GM06990 (cell line): ENCODE data around the gene TTC3.

Source experiments
- DNase-seq: peaks from one replicate; pipeline ENCODE4 v3.0.0-alpha.2; 2011; ENCODE audit not compliant: insufficient read length; ENCODE audit errors: extremely low read depth
- H3K27me3 ChIP-seq: replicated peaks from 2 replicates; pipeline ENCODE4 v1.6.0; 2011; ENCODE audit warnings: low read length; ENCODE audit not compliant: control insufficient read depth, insufficient read depth
- H3K36me3 ChIP-seq: 2 replicates; pipeline ENCODE4 v1.5.1; 2011; ENCODE audit warnings: low read length; ENCODE audit not compliant: control insufficient read depth, insufficient read depth
- H3K4me3 ChIP-seq: replicated peaks from 2 replicates; pipeline ENCODE4 v1.5.1; 2011; ENCODE audit warnings: low read depth, mild to moderate bottlenecking, control low read depth, low read length
- CTCF ChIP-seq: IDR thresholded peaks from 2 replicates; pipeline ENCODE4 v1.5.1; 2011; ENCODE audit warnings: low read length, control low read depth, mild to moderate bottlenecking, inconsistent platforms; ENCODE audit not compliant: insufficient read depth, poor library complexity, severe bottlenecking

Gene TTC3

DNA sequence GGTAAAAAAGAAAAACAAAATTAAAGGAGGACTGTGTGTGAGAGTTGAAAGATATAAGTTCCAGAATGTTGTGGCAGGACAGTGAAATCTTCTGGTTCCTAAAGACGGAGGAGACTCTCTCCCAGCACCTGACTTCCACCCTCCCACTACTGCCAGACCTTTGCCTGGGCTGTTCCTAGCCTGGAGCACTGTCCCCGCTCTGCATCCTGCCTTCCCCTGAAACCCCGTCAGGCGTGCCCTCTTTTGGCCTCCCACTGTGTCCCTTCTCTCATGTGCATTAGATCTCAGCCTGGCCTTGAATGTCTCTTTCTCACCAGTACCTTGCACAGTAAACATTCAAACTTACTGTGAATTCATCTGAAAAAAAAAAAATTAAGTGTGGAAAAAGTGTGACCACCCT lies 120.0 kb downstream of the TTC3 start:
- TF ChIP-seq CTCF, result no peak
- no peak for DNase-seq
- Histone ChIP-seq H3K36me3 (peaks cover 14% of the 10 kb centered on the region), H3K27me3 (no peaks in the 10 kb centered on the region), H3K4me3 (no peak overlapping the region)

GRCh38 chr21:37193676-37194075 lies 120.6 kb downstream of the TTC3 start:
- TF ChIP-seq CTCF, result no peak
- Histone ChIP-seq H3K36me3 (peaks cover 14% of the 10 kb centered on the region), H3K4me3 (no peak overlapping the region), H3K27me3 (no peaks in the 10 kb centered on the region)
- no peak for DNase-seq

DNA sequence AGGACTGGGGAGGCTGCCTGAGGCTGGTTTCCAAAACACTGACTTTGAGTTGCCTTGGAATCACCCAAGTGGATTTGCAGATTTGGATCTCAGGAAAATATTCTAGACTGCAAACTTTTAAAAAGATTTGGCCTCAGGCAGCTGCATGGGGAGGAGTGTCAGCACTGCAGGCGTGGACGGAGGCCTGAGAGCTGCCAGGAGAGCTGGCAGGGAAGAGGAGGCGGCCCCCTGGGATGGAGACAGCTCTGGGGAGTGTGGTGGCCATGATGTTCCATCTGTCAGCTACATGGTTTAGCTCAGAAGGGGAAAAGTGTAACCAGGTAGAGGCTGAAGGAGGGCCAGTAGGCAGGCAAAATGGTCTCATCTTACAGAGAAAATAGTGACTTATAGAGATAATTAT lies 122.0 kb downstream of the TTC3 start:
- H3K4me3 ChIP-seq, result no peak overlapping the region
- no peak for TF ChIP-seq CTCF
- H3K27me3 ChIP-seq, result no peaks in the 10 kb centered on the region
- no peak for DNase-seq
- H3K36me3 ChIP-seq, result peaks cover 20% of the 10 kb centered on the region

DNA sequence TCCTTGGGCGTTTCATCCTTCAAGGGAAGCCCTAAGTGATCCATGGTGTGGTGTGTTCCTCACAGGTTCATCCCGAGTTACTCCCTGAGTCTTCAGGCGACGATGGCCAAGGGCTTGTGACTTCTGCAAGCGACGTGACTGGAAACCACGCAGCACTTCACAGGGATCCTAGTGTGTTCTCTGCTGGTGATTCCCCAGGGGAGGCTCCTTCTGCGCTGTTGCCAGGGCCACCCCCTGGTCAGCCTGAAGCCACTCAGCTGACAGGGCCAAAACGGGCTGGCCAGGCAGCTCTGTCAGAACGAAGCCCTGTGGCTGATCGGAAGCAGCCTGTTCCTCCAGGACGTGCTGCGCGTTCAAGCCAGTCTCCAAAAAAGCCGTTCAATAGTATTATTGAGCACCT lies 122.6 kb downstream of the TTC3 start:
- Histone ChIP-seq H3K36me3 (peaks cover 20% of the 10 kb centered on the region), H3K27me3 (no peaks in the 10 kb centered on the region), H3K4me3 (no peak overlapping the region)
- no peak for DNase-seq
- TF ChIP-seq CTCF, result no peak

DNA sequence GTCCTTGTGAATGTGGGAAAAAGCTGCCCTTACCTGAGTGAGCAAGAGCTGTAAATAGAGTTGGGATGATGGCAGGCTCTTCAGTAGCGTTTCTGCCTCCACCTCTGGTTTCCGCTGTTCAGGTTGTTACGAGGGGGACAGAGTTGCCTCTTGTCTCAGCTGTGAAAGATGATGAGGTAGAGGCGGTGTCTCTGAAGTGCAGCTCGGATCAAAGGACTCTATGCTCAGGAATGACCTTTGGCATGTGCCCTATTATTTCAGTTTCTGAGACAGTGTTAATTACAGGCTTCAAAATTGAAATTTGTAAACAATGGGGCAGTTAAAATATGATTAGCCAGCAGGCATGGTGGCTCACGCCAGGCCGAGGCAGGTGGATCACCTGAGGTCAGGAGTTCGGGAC lies 123.8 kb downstream of the TTC3 start:
- no peaks in the 10 kb centered on the region for H3K27me3 ChIP-seq
- peaks cover 24% of the 10 kb centered on the region for H3K36me3 ChIP-seq
- DNase-seq, result no peak
- H3K4me3 ChIP-seq, result no peak overlapping the region
- TF ChIP-seq CTCF, result no peak

DNA sequence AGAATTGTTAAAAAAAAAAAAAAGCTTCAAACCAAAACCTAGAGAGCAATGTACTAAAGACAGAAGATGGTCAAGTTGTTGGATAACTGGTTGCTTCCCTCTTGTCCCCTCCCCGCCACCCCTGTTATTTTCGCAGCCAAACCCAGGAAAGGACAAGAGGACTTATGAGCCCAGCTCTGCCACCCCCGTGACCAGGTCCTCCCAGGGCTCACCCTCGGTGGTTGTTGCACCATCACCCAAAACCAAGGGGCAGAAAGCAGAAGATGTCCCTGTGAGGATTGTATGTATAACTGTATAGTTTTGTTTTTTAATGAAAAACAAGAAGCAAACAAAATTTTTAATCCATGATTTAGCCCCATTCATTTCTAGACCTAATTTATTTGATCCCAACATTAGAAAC lies 124.7 kb downstream of the TTC3 start:
- no peak for DNase-seq
- Histone ChIP-seq H3K36me3 (peaks cover 24% of the 10 kb centered on the region), H3K27me3 (no peaks in the 10 kb centered on the region), H3K4me3 (no peak overlapping the region)
- no peak for TF ChIP-seq CTCF
